Middle frontal gyrus (tissue), 1 donor: ENCODE measurements around the gene THEMIS.
A peak's percentile ranks its signal among the peaks of the same experiment; 100 is the strongest.

ENCODE experiments used
- DNase-seq: peaks from one replicate; pipeline ENCODE4 v3.0.0-alpha.2; 2015; ENCODE audit warnings: low spot score; ENCODE audit errors: extremely low spot score

Gene THEMIS

GRCh38 chr6:127860723-127861122, 40.1 kb downstream of the THEMIS start:
- DNase-seq: no peak

GRCh38 chr6:127859956-127860355, 40.9 kb downstream of the THEMIS start:
- no peak for DNase-seq

GRCh38 chr6:127858727-127859391, 42.0 kb downstream of the THEMIS start:
- DNase-seq: no peak

- DNase-seq: no peak
These were observed 43.7 kb downstream of the THEMIS start for GRCh38 chr6:127857051-127857637.

GRCh38 chr6:127855542-127856159, 45.2 kb downstream of the THEMIS start:
- peak; percentile 39 for DNase-seq

GRCh38 chr6:127854009-127854408, 46.8 kb downstream of the THEMIS start:
- no peak for DNase-seq

GRCh38 chr6:127851197-127851596, 49.7 kb downstream of the THEMIS start:
- DNase-seq: no peak

GRCh38 chr6:127845242-127845641, 55.6 kb downstream of the THEMIS start:
- DNase-seq: no peak

- no peak for DNase-seq
These were observed 56.3 kb downstream of the THEMIS start for GRCh38 chr6:127844529-127844928.

- DNase-seq: no peak
These were observed 57.3 kb downstream of the THEMIS start for GRCh38 chr6:127843582-127843981.

- no peak for DNase-seq
These were observed 58.3 kb downstream of the THEMIS start for GRCh38 chr6:127842562-127842961.

GRCh38 chr6:127841811-127842210, 59.0 kb downstream of the THEMIS start:
- DNase-seq: no peak

GRCh38 chr6:127834136-127834535, 66.7 kb downstream of the THEMIS start:
- DNase-seq: no peak

- DNase-seq: no peak
These were observed 67.5 kb downstream of the THEMIS start for GRCh38 chr6:127833336-127833735.

GRCh38 chr6:127832381-127832780, 68.5 kb downstream of the THEMIS start:
- no peak for DNase-seq

GRCh38 chr6:127824061-127824460, 76.8 kb downstream of the THEMIS start:
- no peak for DNase-seq

GRCh38 chr6:127821431-127821830, 79.4 kb downstream of the THEMIS start:
- no peak for DNase-seq

GRCh38 chr6:127818149-127818548, 82.7 kb downstream of the THEMIS start:
- DNase-seq: no peak

GRCh38 chr6:127816643-127817042, 84.2 kb downstream of the THEMIS start:
- DNase-seq: no peak

- DNase-seq: no peak
These were observed 87.2 kb downstream of the THEMIS start for GRCh38 chr6:127813699-127814027.

GRCh38 chr6:127812985-127813698, 87.7 kb downstream of the THEMIS start:
- DNase-seq: no peak

GRCh38 chr6:127811900-127812570, 88.8 kb downstream of the THEMIS start:
- no peak for DNase-seq
